Liver (tissue), 3 donors: Measurements from ENCODE around the gene MANBA.

Source experiments
- CTCF ChIP-seq: fragments of 150-350 bp; IDR thresholded peaks from 2 replicates; pipeline ENCODE4 v1.5.1; 2017; ENCODE audit warnings: improper control_type of control experiment, low read depth, low read length; ENCODE audit not compliant: missing input control
- JUND ChIP-seq, 2 donors: IDR thresholded peaks; 2 replicates each; pipeline ENCODE4 v1.6.1; 2016; ENCODE audit warnings: antibody characterized with exemption in 2 of 2
- SP1 ChIP-seq: IDR thresholded peaks from 2 replicates; pipeline ENCODE4 v1.6.1; 2018; ENCODE audit warnings: antibody characterized with exemption, mild to moderate bottlenecking
- donor health status: healthy.
- donor health status: healthy.

- TF ChIP-seq SP1 (no peak), JUND (IDR thresholded peaks at IDR 0.05) (no peak), CTCF (no peak)
These were observed 35.5 kb downstream of the MANBA start for GRCh38 chr4:102725229-102725628.
